Heart left ventricle (tissue), 16 donors: ENCODE measurements around the gene MAGI1. TPM values are rescaled to one million over a fixed set of nuclear protein-coding genes. Genes with fewer than 3 reads are reported as not detected.
"Not testable (repeated sequence)": the region's sequence is repeated elsewhere in the genome, so short reads cannot be mapped to it uniquely, and the experiment has no call there.

Experiments used
- ATAC-seq, 4 donors: fragments of 200-7000 bp; cut with Tn5 transposase; one replicate each; pipeline ENCODE4 v1.9.1; 2020 to 2022; ENCODE audit warnings: moderate library complexity in 4 of 4, mild to moderate bottlenecking in 3 of 4, moderate number of reproducible peaks in 1 of 4
- DNase-seq, 5 donors: peaks; one replicate each; pipeline ENCODE4 v3.0.0-alpha.2; 2020
- H3K27ac ChIP-seq, 12 donors: fragments of 200-600 bp; sonication (generic) in 4 of 12; one replicate each; pipeline versions ENCODE4 v1.5.0 to v1.8.0; 2016 to 2022; ENCODE audit warnings: mild to moderate bottlenecking in 2 of 12
- H3K27me3 ChIP-seq, 9 donors: fragments of 200-600 bp; sonication (generic) in 2 of 9; one replicate each; pipeline versions ENCODE4 v1.5.1 to v1.8.0; 2016 to 2022; ENCODE audit warnings: mild to moderate bottlenecking in 3 of 9
- H3K36me3 ChIP-seq, 9 donors: fragments of 200-600 bp; sonication (generic) in 2 of 9; one replicate each; pipeline versions ENCODE4 v1.5.0 to v1.8.0; 2018 to 2022; ENCODE audit warnings: mild to moderate bottlenecking in 2 of 9
- H3K4me1 ChIP-seq, 12 donors: fragments of 200-600 bp; sonication (generic) in 4 of 12; one replicate each; pipeline versions ENCODE4 v1.5.0 to v1.8.0; 2016 to 2022; ENCODE audit warnings: mild to moderate bottlenecking in 3 of 12
- H3K4me3 ChIP-seq, 12 donors: fragments of 200-600 bp; sonication (generic) in 4 of 12; one replicate each; pipeline versions ENCODE4 v1.5.0 to v1.8.0; 2017 to 2022; ENCODE audit warnings: mild to moderate bottlenecking in 9 of 12, moderate library complexity in 4 of 12
- H3K9me3 ChIP-seq, 12 donors: fragments of 200-600 bp; sonication (generic) in 4 of 12; one replicate each; pipeline versions ENCODE4 v1.5.0 to v1.8.0; 2016 to 2022; ENCODE audit warnings: mild to moderate bottlenecking in 1 of 12
- POLR2A ChIP-seq, 2 donors: fragments of 450-650 bp; IDR thresholded peaks; one replicate each; pipeline ENCODE4 v1.6.1; 2017; ENCODE audit warnings: antibody characterized with exemption in 2 of 2, mild to moderate bottlenecking in 2 of 2, moderate library complexity in 2 of 2
- WGBS, 4 donors: extraction: QIAGEN DNeasy Blood & Tissue Kit in 2 of 4; methylation state at CpG; one replicate each; pipeline versions ENCODE4 v1.1.5 to v1.1.7; 2013 to 2018; 5-methylcytosine and 5-hydroxymethylcytosine counted together
- intact Hi-C, 10 donors: fragments of 100-400 bp; cut with DNase I; formaldehyde crosslinking; loops; one replicate each; pipeline versions ENCODE4 v1.11.1 to v1.14.2; 2022
- polyA plus RNA-seq, 2 donors: library from polyadenylated mRNA; stranded (reverse); fragments of 200-250 nt; gene quantifications; one replicate each; pipeline ENCODE4 v1.2.3, GENCODE V29; 2013
- total RNA-seq, 9 donors: library from RNA; depleted of rRNA in 2 of 9; stranded (reverse); fragments of >200 nt in 2 of 9; fragmentation: NEBNext Ultra II Directional in 3 of 9; extraction: Animal tissue kit (Norgen Biotek cat#: 25700) in 3 of 9; gene quantifications; one replicate each; pipeline versions ENCODE4 v1.1.0 to v1.2.4, GENCODE V29; 2016 to 2023
- TF ChIP-seq, protein P1 (sequence below), 12 donors: fragments of 200-600 bp; sonication (generic) in 4 of 12; IDR thresholded peaks; one replicate each; pipeline versions ENCODE4 v1.5.0 to v1.8.0; 2018 to 2022; ENCODE audit warnings: antibody characterized with exemption in 12 of 12, mild to moderate bottlenecking in 5 of 12
- donor health status: ischemic (EF 13 %, LVEDD 7.1; RV severe dilation, severe dysfunction).
- donor health status: healthy with polysubstance abuse.
- donor health status: DM: no; HTN: yes; CAD: no.
- donor health status: DM: no; HTN: no; CAD: no.
- donor health status: ischemic (EF 25% LVEDD 6.9; RV normal size, moderate dysfunction).
- donor health status: ischemic (EF 25% LVEDD 5.7; RV mildly dilated, moderate dysfunction).
- donor health status: healthy.
- donor health status: DM: yes; HTN: yes; CAD: no.
- donor health status: ischemic (EF 35%, LVEDD 5.7; RV mildly dilated, moderate dysfunction).
- donor health status: nonischemic (EF 11% LVEDD 7.7; RV severe dilation, severe dysfunction).
- donor health status: DM: yes; HTN: yes; CAD: no.
- donor health status: PGD.
- donor health status: ischemic (EF 29% LVEDD 5.4; RV normal size, mild dysfunction).
- donor health status: nonischemic (EF 23%, LVEDD 6.1; RV moderate dilation, normal function).

Gene MAGI1
- total and polyA plus RNA-seq, 11 donors, result 18.5 to 52.1 (median 31.4) TPM

DNA sequence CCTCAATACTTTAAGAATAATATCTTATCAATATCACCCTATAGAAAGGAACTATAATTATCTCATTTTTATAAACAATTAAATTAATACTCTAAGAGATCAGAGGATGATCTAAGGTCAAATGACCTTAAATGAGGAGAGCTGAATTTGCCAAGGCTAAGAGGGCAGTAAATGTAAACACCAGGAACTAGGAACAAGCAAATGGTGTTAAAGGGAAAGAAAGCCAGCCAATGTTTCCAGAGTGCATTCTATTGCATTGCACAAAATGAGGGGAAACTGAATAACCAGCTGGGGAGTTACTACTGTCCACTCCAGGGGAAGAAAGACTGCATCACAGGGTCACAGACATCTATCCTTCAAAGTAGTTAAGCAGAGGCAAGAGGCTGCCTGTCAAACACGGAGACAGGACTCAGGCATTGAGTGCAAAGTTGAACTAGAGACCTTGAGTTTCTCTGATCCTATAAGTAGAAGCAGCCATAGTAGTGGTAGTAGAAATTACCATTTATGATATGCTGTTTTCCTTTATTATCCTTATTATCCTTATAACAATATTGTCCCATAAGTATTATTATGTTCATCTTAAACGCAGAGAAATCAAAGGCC is 466.4 kb downstream of the MAGI1 start:
- DNase-seq (no peak), ATAC-seq (no peak)
- Histone ChIP-seq H3K27ac (peak overlapping the region in 4 of 12 donors; percentile 1 to 28 (median 15)), H3K4me1 (peaks cover 0 to 30% (median 10%) of the 10 kb centered on the region in 12 donors), H3K9me3 (peaks cover 0 to 24% (median 0%) of the 10 kb centered on the region in 12 donors), H3K27me3 (no peaks in the 10 kb centered on the region), H3K4me3 (no peak overlapping the region), H3K36me3 (no peaks in the 10 kb centered on the region)
- intact Hi-C loops, result no loop called here
- WGBS, 4 donors, result 65 to 77% (median 69%) methylated on average over 2 of the region's 2 CpGs
- no peak for TF ChIP-seq POLR2A (IDR thresholded peaks at IDR 0.05)
- TF ChIP-seq, protein P1, sequence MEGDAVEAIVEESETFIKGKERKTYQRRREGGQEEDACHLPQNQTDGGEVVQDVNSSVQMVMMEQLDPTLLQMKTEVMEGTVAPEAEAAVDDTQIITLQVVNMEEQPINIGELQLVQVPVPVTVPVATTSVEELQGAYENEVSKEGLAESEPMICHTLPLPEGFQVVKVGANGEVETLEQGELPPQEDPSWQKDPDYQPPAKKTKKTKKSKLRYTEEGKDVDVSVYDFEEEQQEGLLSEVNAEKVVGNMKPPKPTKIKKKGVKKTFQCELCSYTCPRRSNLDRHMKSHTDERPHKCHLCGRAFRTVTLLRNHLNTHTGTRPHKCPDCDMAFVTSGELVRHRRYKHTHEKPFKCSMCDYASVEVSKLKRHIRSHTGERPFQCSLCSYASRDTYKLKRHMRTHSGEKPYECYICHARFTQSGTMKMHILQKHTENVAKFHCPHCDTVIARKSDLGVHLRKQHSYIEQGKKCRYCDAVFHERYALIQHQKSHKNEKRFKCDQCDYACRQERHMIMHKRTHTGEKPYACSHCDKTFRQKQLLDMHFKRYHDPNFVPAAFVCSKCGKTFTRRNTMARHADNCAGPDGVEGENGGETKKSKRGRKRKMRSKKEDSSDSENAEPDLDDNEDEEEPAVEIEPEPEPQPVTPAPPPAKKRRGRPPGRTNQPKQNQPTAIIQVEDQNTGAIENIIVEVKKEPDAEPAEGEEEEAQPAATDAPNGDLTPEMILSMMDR (IDR thresholded peaks at IDR 0.05), result no peak

DNA sequence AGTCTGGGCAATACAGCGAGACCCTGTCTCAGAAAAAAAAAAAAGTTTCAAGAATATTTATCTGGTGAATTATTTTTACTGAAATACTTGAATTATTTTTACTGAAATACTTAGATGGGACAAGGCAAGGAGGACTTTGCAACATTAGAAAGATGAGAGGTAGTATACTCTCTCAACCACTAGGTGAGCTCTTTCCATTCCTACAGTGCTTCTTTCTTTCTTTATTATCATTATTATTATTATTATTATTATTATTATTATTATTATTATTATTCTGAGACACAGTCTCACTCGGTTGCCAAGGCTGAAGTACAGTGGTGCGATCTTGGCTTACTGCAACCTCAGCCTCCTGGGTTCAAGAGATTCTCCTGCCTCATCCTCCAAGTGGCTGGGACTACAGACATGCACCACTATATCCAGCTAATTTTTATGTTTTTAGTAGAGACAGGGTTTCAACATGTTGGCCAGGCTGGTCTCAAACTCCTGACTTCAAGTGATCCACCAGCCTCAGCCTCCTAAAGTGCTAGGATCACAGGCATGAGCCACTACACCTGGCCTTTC is 468.8 kb downstream of the MAGI1 start:
- WGBS, 4 donors, result 94 to 98% (median 96%) methylated on average over 3 of the region's 3 CpGs
- H3K9me3 ChIP-seq, result peaks cover 0 to 19% (median 0%) of the 10 kb centered on the region in 12 donors
- no peak overlapping the region for H3K4me3 ChIP-seq
- ATAC-seq, result no peak
- peaks cover 0 to 29% (median 13%) of the 10 kb centered on the region in 12 donors for H3K4me1 ChIP-seq
- TF ChIP-seq, protein P1 (IDR thresholded peaks at IDR 0.05), result peak in 3 of 12 donors; percentile 15 to 28 (median 17)
- no peak for TF ChIP-seq POLR2A (IDR thresholded peaks at IDR 0.05)
- no peaks in the 10 kb centered on the region for H3K27me3 ChIP-seq
- intact Hi-C loops, result loop anchor here in 1 of 10 donors (10.0 kb wide), 1 partner anchor 105 kb away; no protein-coding TSS in a partner anchor
- DNase-seq, result no peak
- H3K27ac ChIP-seq, result peak overlapping the region in 1 of 12 donors; percentile 60
- no peaks in the 10 kb centered on the region for H3K36me3 ChIP-seq

DNA sequence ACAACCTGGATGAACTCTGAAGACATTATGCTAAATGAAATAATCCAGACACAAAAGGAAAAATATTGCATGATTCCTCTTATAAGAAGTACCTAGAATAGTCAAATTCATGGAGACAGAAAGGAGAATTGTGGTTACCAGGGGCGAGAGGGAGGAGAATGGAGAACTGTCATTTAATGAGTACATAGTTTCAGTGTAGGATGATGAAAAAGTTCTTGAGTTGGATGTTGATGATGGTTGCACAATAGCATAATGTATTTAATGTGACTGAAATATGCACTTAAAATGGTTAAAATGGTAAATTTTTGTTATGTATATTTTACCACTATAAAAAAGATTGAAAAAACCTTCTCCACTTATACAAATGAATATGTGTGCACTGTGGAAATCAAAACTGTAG is 469.6 kb downstream of the MAGI1 start:
- Histone ChIP-seq H3K4me3 (no peak overlapping the region), H3K4me1 (peaks cover 0 to 37% (median 19%) of the 10 kb centered on the region in 12 donors), H3K27ac (peak overlapping the region in 11 of 12 donors; percentile 18 to 84 (median 67)), H3K27me3 (no peaks in the 10 kb centered on the region), H3K36me3 (no peaks in the 10 kb centered on the region), H3K9me3 (peaks cover 0 to 11% (median 0%) of the 10 kb centered on the region in 12 donors)
- no peak for DNase-seq
- no peak for ATAC-seq
- 86 to 94% (median 89%) methylated on average over 1 of the region's 1 CpG for WGBS, 4 donors
- no peak for TF ChIP-seq POLR2A (IDR thresholded peaks at IDR 0.05)
- TF ChIP-seq, protein P1 (IDR thresholded peaks at IDR 0.05), result no peak
- intact Hi-C loops, result loop anchor here in 1 of 10 donors (10.0 kb wide), 1 partner anchor 106 kb away; no protein-coding TSS in a partner anchor

DNA sequence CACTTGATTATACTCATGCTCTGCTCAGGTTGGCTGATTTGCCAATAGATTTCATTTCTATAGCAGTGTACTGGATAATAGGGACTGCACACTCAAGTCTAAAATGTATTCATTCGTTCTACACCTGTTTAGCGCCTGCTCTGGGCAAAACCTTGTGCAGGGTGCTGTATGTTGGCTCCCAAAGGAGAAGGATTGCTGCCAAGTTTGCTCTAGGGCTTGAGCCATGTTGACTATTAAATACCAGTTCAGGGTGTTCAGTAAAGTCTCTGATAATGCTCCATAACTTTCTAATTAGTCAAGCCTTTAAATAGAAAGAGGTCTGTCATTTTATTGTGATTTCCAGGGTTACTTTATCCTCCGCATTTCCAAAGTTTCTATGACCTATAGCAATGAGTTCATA is 470.2 kb downstream of the MAGI1 start:
- Histone ChIP-seq H3K4me3 (peak overlapping the region in 1 of 12 donors; percentile 1), H3K9me3 (peaks cover 0 to 5% (median 0%) of the 10 kb centered on the region in 12 donors), H3K27me3 (no peaks in the 10 kb centered on the region), H3K36me3 (no peaks in the 10 kb centered on the region), H3K4me1 (peaks cover 0 to 43% (median 25%) of the 10 kb centered on the region in 12 donors), H3K27ac (peak overlapping the region in 11 of 12 donors; percentile 18 to 84 (median 67))
- 52 to 70% (median 57%) methylated on average over 2 to 3 of the region's 3 CpGs for WGBS, 4 donors
- intact Hi-C loops, result loop anchor here in 1 of 10 donors (10.0 kb wide), 1 partner anchor 106 kb away; no protein-coding TSS in a partner anchor
- DNase-seq (peak in 4 of 5 donors; percentile 44 to 57 (median 51)), ATAC-seq (peak; percentile 93 to 95 (median 94))
- TF ChIP-seq, protein P1 (IDR thresholded peaks at IDR 0.05), result no peak
- TF ChIP-seq POLR2A (IDR thresholded peaks at IDR 0.05), result no peak

- H3K9me3 ChIP-seq, result not testable (repeated sequence)
- 90 to 95% (median 94%) methylated on average over 11 of the region's 11 CpGs for WGBS, 4 donors
These were observed 473.0 kb downstream of the MAGI1 start for GRCh38 chr3:65565744-65566143.

More at GRCh38 chr3:65565744-65566143, 473.0 kb downstream of the MAGI1 start:
- not testable (repeated sequence) for H3K27me3 ChIP-seq, H3K4me3 ChIP-seq, H3K36me3 ChIP-seq, H3K27ac ChIP-seq, ATAC-seq, DNase-seq
- H3K4me1 ChIP-seq, result peaks cover 0 to 52% (median 26%) of the 10 kb centered on the region in 12 donors
- intact Hi-C loops, result loop anchor here in 1 of 10 donors (10.0 kb wide), 1 partner anchor 109 kb away; no protein-coding TSS in a partner anchor
